GM12865 (cell line): Measurements from ENCODE around the gene MRC2.
"Not testable (repeated sequence)": the region's sequence is repeated elsewhere in the genome, so short reads cannot be mapped to it uniquely, and the experiment has no call there.

ENCODE experiments used
- DNase-seq: peaks from one replicate; pipeline ENCODE4 v3.0.0; 2010; ENCODE audit warnings: low read depth
- H3K4me3 ChIP-seq: 2 replicates; pipeline ENCODE4 v1.5.1; 2011; ENCODE audit warnings: mild to moderate bottlenecking, low read depth, low read length, control low read depth
- TF ChIP-seq, protein P1 (sequence below): IDR thresholded peaks from 2 replicates; pipeline ENCODE4 v1.5.1; 2011; ENCODE audit warnings: low read length, control low read depth, low read depth, inconsistent platforms; ENCODE audit not compliant: insufficient read depth; ENCODE audit errors: missing control alignments

The MRC2 gene

DNA sequence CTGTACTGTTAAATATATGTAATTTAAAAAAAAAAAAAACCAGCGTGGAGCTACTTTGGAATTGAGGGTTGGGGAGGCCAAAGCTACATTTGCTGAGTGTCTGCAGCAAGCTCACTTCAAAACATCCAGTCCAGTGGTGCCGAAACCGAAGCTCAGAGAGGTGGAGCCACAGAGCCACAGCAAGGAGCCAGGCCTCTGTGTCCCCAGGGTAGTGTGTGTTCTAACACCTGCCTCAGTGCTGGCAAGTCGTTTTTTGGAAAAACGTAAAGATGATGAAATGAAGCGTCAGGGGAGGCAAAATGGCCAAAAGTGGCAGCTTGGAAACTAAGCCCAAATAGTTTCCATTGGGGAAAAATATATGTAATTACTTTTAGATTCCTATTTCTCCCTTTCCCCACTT, 36.1 kb upstream of the MRC2 start:
- no peak for DNase-seq
- TF ChIP-seq, protein P1, sequence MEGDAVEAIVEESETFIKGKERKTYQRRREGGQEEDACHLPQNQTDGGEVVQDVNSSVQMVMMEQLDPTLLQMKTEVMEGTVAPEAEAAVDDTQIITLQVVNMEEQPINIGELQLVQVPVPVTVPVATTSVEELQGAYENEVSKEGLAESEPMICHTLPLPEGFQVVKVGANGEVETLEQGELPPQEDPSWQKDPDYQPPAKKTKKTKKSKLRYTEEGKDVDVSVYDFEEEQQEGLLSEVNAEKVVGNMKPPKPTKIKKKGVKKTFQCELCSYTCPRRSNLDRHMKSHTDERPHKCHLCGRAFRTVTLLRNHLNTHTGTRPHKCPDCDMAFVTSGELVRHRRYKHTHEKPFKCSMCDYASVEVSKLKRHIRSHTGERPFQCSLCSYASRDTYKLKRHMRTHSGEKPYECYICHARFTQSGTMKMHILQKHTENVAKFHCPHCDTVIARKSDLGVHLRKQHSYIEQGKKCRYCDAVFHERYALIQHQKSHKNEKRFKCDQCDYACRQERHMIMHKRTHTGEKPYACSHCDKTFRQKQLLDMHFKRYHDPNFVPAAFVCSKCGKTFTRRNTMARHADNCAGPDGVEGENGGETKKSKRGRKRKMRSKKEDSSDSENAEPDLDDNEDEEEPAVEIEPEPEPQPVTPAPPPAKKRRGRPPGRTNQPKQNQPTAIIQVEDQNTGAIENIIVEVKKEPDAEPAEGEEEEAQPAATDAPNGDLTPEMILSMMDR: no peak
- no peak overlapping the region for H3K4me3 ChIP-seq

DNA sequence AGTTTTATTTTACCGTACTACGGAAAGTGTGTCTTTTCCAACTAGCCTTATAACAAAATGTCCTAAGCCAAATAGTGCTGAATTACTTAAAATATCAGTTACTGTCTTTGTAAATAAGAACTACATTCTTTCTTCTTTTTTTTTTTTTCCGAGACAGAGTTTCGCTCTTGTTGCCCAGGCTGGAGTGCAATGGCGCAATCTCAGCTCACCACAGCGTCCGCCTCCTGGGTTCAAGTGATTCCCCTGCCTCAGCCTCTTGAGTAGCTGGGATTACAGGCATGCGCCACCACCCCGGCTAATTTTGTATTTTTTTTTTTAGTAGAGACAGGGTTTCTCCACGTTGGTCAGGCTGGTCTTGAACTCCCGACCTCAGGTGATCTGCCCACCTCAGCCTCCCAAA, 35.6 kb upstream of the MRC2 start:
- not testable (repeated sequence) for DNase-seq, H3K4me3 ChIP-seq

DNA sequence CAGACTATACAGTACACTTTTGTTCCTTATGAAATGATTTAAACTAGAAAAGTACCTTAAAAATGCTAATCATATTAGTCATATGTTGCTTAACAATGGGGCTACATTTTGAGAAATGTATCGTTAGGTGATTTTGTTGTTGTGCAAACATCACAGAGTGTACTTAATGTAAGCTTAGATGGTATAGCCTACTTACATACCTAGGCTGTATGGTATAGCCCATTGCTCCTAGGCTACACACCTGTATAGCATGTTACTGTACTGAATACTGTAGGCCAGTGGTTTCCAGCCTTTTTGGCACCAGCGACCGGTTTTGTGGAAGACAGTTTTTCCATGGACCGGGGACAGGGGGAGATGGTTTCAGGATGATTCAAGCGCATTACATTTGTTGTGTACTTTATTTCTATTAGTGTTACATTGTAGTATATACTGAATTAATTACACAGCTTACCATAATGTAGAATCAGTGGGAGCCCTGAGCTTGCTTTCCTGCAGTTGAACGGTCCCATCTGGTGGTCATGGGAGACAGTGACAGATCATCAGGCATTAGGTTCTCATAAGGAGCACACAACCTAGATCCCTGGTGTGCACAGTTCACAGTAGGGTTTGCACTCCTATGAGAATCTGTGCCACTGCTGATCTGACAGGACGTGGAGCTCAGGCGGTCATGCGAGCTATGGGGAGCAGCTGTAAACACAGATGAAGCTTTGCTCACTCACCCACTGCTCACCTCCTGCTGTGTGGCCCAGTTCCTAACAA, 35.0 kb upstream of the MRC2 start:
- DNase-seq: no peak
- no peak overlapping the region for H3K4me3 ChIP-seq
- TF ChIP-seq, protein P1: no peak

DNA sequence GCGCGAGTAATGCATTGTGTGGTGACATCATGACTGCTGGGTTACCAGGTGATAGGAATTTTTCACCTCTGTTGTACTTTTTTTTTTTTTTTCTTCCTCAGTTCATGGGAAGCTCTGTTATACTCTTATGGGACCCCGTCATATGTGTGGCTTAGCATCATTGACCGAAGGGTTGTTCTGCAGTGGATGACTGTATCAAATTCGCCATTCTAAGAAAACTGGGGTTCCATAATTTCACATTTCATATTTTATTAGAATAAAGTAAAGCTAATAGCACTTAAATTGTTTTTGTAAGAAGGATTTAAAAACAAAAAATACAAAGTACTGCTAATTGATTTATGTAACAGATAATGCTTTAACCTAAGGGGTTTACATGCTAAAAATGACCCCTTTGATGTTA, 32.0 kb upstream of the MRC2 start:
- no peak for DNase-seq
- H3K4me3 ChIP-seq: no peak overlapping the region

DNA sequence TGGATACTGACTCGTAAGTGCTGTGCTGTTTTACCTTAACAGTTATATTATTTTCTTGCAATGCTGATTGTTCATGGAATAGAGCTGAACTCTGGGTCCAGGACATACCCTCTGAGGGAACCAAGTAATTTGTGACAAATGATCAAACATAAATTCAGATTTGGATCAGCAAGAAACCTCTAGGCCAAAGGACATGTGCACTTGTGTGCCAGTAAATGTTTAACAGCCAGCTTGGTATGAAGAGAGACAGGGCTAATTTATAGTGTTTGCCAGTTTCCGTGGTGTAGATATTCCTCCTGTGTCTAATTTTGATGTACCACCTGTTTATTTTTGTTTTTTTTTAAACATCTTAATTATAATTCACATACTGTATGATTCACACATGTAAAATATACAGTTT, 30.8 kb upstream of the MRC2 start:
- no peak for DNase-seq
- TF ChIP-seq, protein P1: no peak

More for the DNA sequence above, 32.0 kb upstream of the MRC2 start:
- TF ChIP-seq, protein P1: no peak

DNA sequence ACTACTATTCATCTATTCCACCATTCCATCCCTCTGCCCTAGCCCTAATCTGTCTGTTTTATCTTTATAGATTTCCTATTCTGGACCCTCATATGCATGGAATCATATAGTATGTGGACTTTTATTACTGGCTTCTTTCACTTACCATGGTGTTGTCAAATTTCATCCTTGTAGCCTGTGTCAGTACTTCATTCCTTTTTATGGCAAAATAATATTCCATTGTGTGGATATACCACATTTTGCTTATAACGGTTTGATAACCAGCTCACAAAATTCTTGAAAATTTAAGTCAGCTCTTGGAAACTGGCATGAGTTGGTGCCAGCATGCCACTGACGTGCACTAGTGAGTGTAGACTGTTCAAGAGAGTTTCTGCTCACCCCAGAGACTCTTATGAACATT, 30.3 kb upstream of the MRC2 start:
- no peak for DNase-seq
- TF ChIP-seq, protein P1: no peak
- H3K4me3 ChIP-seq: no peak overlapping the region

More for the DNA sequence above, 30.8 kb upstream of the MRC2 start:
- no peak overlapping the region for H3K4me3 ChIP-seq

DNA sequence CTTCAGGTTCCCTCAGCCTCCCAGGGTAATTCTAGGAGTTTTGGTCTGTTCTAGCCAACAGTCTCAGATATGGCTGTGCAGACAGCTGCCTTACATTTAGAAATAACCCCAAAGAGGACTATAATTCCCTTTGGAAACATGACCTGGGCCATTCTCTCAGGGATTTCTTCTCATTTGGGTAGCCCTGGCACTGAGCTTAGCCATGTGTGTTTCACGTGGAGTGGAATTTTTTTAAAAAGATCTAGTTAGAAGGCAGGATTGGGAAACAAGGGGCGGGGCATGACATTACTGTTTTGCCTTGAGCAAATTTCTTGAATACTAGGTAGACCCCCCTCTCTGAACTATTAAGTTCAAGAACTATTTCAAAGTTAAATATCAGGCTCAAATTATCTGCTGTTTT, 29.6 kb upstream of the MRC2 start:
- TF ChIP-seq, protein P1: no peak
- DNase-seq: no peak
- no peak overlapping the region for H3K4me3 ChIP-seq
